ENCODE measurements around the gene NEK6. TPM values are rescaled to one million over a fixed set of nuclear protein-coding genes. Genes with fewer than 3 reads are reported as not detected.

The NEK6 gene
- total RNA-seq, 2 experiments from 2014 or later = 0.89 to 1.7 TPM

GRCh38 chr9:124299515-124300090 is 41.9 kb downstream of the NEK6 start:
- Mint-ChIP-seq H3K9me3 (no peaks in the 10 kb centered on the region), H3K4me1 (ENCODE audit: low read depth) (no peaks in the 10 kb centered on the region), H3K36me3 (ENCODE audit: low read depth) (no peaks in the 10 kb centered on the region), H3K27me3 (no peaks in the 10 kb centered on the region), H3K4me3 (no peak overlapping the region), H3K27ac (no peak overlapping the region)
- peaks cover 12% of the 10 kb centered on the region for H3K36me3 ChIP-seq (ENCODE audit: insufficient read depth, low read length)
- H3K4me1 ChIP-seq (ENCODE audit: insufficient read depth, low read length) = no peaks in the 10 kb centered on the region
- H3K9me3 ChIP-seq (ENCODE audit: control insufficient read depth in 1 of 2, insufficient read depth in 1 of 2, low read length in 2 of 2) = no peaks in the 10 kb centered on the region
- H3K4me3 ChIP-seq (ENCODE audit: low read length) = no peak overlapping the region
- CTCF ChIA-PET = no interaction called here
- H3K27me3 ChIP-seq (ENCODE audit: control insufficient read depth in 1 of 2, insufficient read depth in 2 of 2, low read length in 2 of 2) = no peaks in the 10 kb centered on the region
- ATAC-seq (ENCODE audit: poor library complexity) = no peak
- no peak overlapping the region for H3K27ac ChIP-seq (ENCODE audit: low read depth in 1 of 2, low read length in 2 of 2)
- no peak for DNase-seq
- intact Hi-C loops (cut with DNase I, micrococcal nuclease) = no loop called here
- POLR2A ChIA-PET = no interaction called here
- no peak for TF ChIP-seq CTCF (IDR thresholded peaks at IDR 0.05)

- Mint-ChIP-seq H3K4me3 (no peak overlapping the region), H3K27me3 (no peaks in the 10 kb centered on the region), H3K4me1 (ENCODE audit: low read depth) (no peaks in the 10 kb centered on the region), H3K27ac (no peak overlapping the region), H3K36me3 (ENCODE audit: low read depth) (no peaks in the 10 kb centered on the region), H3K9me3 (no peaks in the 10 kb centered on the region)
- no peak for ATAC-seq (ENCODE audit: poor library complexity)
- Histone ChIP-seq H3K9me3 (ENCODE audit: control insufficient read depth in 1 of 2, insufficient read depth in 1 of 2, low read length in 2 of 2) (no peaks in the 10 kb centered on the region), H3K27me3 (ENCODE audit: control insufficient read depth in 1 of 2, insufficient read depth in 2 of 2, low read length in 2 of 2) (no peaks in the 10 kb centered on the region), H3K27ac (ENCODE audit: low read depth in 1 of 2, low read length in 2 of 2) (no peak overlapping the region), H3K36me3 (ENCODE audit: insufficient read depth, low read length) (peaks cover 12% of the 10 kb centered on the region), H3K4me1 (ENCODE audit: insufficient read depth, low read length) (no peaks in the 10 kb centered on the region), H3K4me3 (ENCODE audit: low read length) (no peak overlapping the region)
- no peak for DNase-seq
- intact Hi-C loops (cut with DNase I, micrococcal nuclease) = no loop called here
- CTCF ChIA-PET = no interaction called here
- POLR2A ChIA-PET = no interaction called here
- no peak for TF ChIP-seq CTCF (IDR thresholded peaks at IDR 0.05)
Observed at GRCh38 chr9:124300312-124300711, 42.6 kb downstream of the NEK6 start.

- Mint-ChIP-seq H3K27me3 (no peaks in the 10 kb centered on the region), H3K4me3 (no peak overlapping the region), H3K36me3 (ENCODE audit: low read depth) (no peaks in the 10 kb centered on the region), H3K27ac (no peak overlapping the region), H3K4me1 (ENCODE audit: low read depth) (no peaks in the 10 kb centered on the region), H3K9me3 (no peaks in the 10 kb centered on the region)
- ChIA-PET POLR2A (no interaction called here), CTCF (no interaction called here)
- no peak overlapping the region for H3K4me3 ChIP-seq (ENCODE audit: low read length)
- H3K27me3 ChIP-seq (ENCODE audit: control insufficient read depth in 1 of 2, insufficient read depth in 2 of 2, low read length in 2 of 2) = no peaks in the 10 kb centered on the region
- no peak for DNase-seq
- no peak overlapping the region for H3K27ac ChIP-seq (ENCODE audit: low read depth in 1 of 2, low read length in 2 of 2)
- H3K9me3 ChIP-seq (ENCODE audit: control insufficient read depth in 1 of 2, insufficient read depth in 1 of 2, low read length in 2 of 2) = no peaks in the 10 kb centered on the region
- no peaks in the 10 kb centered on the region for H3K4me1 ChIP-seq (ENCODE audit: insufficient read depth, low read length)
- intact Hi-C loops (cut with DNase I, micrococcal nuclease) = no loop called here
- H3K36me3 ChIP-seq (ENCODE audit: insufficient read depth, low read length) = peaks cover 15% of the 10 kb centered on the region
- TF ChIP-seq CTCF (IDR thresholded peaks at IDR 0.05) = no peak
- ATAC-seq (ENCODE audit: poor library complexity) = no peak
Observed at GRCh38 chr9:124302921-124303320, 45.2 kb downstream of the NEK6 start.
